RWPE1 (cell line): ENCODE data around the gene MIA3.

Source experiments
- CTCF ChIA-PET: fragments of 350-600 bp; sonication (Branson Sonifier 250); formaldehyde crosslinking; extraction: SDS; loops from one replicate; lab custom pipeline; 2021; lab: Yijun Ruan, JAX
- POLR2A ChIA-PET: fragments of 400-600 bp; formaldehyde crosslinking; extraction: SDS; loops from one replicate; lab custom pipeline; 2020; ENCODE audit warnings: antibody characterized with exemption; ENCODE audit not compliant: low non-redundant PET; lab: Yijun Ruan, JAX
- DNase-seq: peaks from one replicate; pipeline ENCODE4 v3.0.0; 2012; ENCODE audit warnings: low spot score
- H3K27ac ChIP-seq: fragments of 450-650 bp; 2 replicates; pipeline ENCODE4 v1.5.1; 2017
- TF ChIP-seq, protein P1 (sequence below): fragments of 450-650 bp; conservative IDR thresholded peaks from 2 replicates; pipeline ENCODE4 v1.5.1; 2017; ENCODE audit warnings: low read depth, mild to moderate bottlenecking

MIA3 gene

DNA sequence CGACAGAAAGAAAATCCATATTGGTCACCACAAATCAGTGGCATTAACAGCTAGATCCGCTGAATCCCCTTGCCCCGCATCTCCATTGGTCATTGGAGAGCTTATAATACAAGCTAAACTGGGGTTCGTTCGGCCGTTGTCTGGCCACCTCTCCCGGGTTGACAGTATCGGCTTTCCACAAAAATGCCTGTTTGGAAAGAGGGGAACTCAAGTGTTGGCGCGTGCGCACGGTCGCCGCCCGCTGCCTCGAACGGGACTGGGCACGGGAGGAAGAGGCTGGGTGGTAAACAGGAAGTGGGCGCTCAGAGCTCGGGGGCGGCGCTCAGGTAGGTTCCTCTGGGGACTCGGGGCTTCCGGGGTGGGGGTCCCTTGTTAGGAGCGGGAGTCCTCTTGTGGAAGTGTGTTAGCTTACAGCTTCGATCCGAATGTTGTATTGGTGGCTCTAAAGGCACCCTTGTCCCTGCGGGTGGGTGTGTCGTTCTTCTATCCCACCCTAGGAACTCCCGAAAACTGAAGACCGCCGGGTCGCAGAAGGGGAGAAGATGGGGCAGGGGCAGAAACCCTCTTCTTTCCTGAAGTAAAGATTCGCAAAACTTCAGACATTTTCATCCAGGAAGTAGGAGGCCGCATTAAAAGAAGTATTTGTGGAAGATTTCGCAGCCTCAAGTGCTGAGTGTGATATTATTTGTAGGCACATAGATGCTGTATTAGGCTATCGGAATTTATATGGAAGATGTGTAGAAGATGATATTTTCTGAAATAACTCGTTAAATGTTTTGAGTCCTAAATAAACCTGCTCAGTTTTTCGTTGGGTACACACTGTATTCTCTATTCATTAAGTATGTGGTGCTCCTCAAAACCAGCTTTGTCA lies 95.4 kb downstream of the MIA3 start:
- CTCF ChIA-PET: interaction anchor here (0.7 kb wide), 1 partner anchor 75 kb away, joined by 6 read pairs; no protein-coding TSS in a partner anchor
- TF ChIP-seq, protein P1, sequence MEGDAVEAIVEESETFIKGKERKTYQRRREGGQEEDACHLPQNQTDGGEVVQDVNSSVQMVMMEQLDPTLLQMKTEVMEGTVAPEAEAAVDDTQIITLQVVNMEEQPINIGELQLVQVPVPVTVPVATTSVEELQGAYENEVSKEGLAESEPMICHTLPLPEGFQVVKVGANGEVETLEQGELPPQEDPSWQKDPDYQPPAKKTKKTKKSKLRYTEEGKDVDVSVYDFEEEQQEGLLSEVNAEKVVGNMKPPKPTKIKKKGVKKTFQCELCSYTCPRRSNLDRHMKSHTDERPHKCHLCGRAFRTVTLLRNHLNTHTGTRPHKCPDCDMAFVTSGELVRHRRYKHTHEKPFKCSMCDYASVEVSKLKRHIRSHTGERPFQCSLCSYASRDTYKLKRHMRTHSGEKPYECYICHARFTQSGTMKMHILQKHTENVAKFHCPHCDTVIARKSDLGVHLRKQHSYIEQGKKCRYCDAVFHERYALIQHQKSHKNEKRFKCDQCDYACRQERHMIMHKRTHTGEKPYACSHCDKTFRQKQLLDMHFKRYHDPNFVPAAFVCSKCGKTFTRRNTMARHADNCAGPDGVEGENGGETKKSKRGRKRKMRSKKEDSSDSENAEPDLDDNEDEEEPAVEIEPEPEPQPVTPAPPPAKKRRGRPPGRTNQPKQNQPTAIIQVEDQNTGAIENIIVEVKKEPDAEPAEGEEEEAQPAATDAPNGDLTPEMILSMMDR: no peak
- peak overlapping the region; percentile 97 for H3K27ac ChIP-seq
- peak; percentile 82 for DNase-seq
- POLR2A ChIA-PET: no interaction called here

DNA sequence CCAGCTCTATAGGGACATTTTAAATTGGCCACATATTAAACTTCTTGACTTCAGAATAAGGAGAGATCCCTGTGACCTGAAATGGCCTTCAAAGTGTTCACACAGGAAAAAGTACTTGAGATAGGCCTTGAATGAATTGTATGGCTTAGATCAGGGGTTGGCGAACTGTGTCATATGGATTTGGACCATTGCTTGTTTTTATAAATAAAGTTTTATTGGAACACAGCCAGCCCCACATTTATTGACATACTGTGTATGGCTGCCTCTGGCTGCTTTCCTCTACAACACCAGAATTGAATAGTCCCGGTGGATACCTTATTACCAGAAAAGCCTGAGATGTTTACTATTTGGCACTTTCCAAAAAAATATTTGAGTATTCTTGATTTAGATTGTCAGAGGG lies 98.5 kb downstream of the MIA3 start:
- ChIA-PET POLR2A (no interaction called here), CTCF (no interaction called here)
- no peak for DNase-seq
- TF ChIP-seq, protein P1: no peak
- H3K27ac ChIP-seq: no peak overlapping the region
